ENCODE results near the gene TNK1.
A peak's percentile ranks its signal among the peaks of the same experiment; 100 is the strongest.

TNK1 gene

DNA sequence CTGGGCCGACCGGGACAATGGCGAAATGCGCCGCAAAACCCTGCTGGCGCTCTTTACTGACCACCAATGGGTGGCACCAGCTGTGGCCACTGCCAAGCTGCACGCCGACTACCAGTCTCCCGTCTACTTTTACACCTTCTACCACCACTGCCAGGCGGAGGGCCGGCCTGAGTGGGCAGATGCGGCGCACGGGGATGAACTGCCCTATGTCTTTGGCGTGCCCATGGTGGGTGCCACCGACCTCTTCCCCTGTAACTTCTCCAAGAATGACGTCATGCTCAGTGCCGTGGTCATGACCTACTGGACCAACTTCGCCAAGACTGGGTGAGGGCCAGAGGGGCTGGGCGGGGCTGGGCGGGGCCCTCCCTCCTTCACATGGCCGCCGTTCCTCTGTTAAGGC is 34.9 kb downstream of the TNK1 start:
- Histone ChIP-seq H3K27ac (ENCODE audit: low read depth, low read length, poor library complexity, severe bottlenecking) (no peak overlapping the region), H3K4me2 (ENCODE audit: low read length) (no peak overlapping the region), H3F3A (ENCODE audit: insufficient read depth, low read length) (no peaks in the 10 kb centered on the region), H4K20me1 (ENCODE audit: insufficient read depth, low read length) (no peaks in the 10 kb centered on the region), H3K4me3 (ENCODE audit: low read depth, low read length, poor library complexity, severe bottlenecking) (no peak overlapping the region), H3K27me3 (ENCODE audit: insufficient read depth, low read length) (peaks cover 26% of the 10 kb centered on the region; the same call in 1 of the 2 replicates), H2AFZ (ENCODE audit: low read length) (no peak overlapping the region), H3K9me2 (ENCODE audit: low read depth, low read length) (no peaks in the 10 kb centered on the region), H3K4me1 (ENCODE audit: insufficient read depth, low read length, severe bottlenecking) (no peaks in the 10 kb centered on the region), H3K9me3 (ENCODE audit: low read length) (no peaks in the 10 kb centered on the region), H3K79me2 (ENCODE audit: insufficient read depth, low read length) (no peaks in the 10 kb centered on the region), H3K9ac (ENCODE audit: low read length) (no peak overlapping the region), H3K36me3 (ENCODE audit: insufficient read depth, low read length) (no peaks in the 10 kb centered on the region)
- no peak for TF ChIP-seq EZH2 (IDR thresholded peaks at IDR 0.05; ENCODE audit: borderline replicate concordance, low read length)
- TF ChIP-seq, protein P1, sequence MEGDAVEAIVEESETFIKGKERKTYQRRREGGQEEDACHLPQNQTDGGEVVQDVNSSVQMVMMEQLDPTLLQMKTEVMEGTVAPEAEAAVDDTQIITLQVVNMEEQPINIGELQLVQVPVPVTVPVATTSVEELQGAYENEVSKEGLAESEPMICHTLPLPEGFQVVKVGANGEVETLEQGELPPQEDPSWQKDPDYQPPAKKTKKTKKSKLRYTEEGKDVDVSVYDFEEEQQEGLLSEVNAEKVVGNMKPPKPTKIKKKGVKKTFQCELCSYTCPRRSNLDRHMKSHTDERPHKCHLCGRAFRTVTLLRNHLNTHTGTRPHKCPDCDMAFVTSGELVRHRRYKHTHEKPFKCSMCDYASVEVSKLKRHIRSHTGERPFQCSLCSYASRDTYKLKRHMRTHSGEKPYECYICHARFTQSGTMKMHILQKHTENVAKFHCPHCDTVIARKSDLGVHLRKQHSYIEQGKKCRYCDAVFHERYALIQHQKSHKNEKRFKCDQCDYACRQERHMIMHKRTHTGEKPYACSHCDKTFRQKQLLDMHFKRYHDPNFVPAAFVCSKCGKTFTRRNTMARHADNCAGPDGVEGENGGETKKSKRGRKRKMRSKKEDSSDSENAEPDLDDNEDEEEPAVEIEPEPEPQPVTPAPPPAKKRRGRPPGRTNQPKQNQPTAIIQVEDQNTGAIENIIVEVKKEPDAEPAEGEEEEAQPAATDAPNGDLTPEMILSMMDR (IDR thresholded peaks at IDR 0.05; ENCODE audit: low read length), result no peak

DNA sequence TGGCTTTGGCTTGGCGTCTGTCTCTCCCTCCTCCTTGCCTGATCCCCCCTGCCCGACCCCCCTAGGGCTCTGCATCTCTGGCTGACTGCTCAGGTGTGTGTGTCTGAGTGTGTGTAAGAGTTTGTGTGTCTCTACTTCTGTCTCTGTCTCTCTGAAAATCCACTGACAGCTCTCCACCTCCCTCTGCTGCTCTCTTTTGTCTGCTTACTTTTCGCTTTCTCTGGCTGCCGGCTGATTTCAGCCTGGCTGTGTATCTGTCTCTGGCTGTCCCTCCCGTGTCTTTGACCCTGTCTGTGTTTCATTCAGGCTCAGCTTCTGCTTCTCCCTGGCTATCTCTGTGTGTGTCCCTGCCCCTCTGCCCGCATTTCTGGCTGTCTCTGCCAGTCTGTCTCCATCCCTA is 35.4 kb downstream of the TNK1 start:
- Histone ChIP-seq H3K9ac (ENCODE audit: low read length) (no peak overlapping the region), H3F3A (ENCODE audit: insufficient read depth, low read length) (no peaks in the 10 kb centered on the region), H3K36me3 (ENCODE audit: insufficient read depth, low read length) (no peaks in the 10 kb centered on the region), H4K20me1 (ENCODE audit: insufficient read depth, low read length) (no peaks in the 10 kb centered on the region), H3K27me3 (ENCODE audit: insufficient read depth, low read length) (peaks cover 26% of the 10 kb centered on the region; the same call in 1 of the 2 replicates), H3K27ac (ENCODE audit: low read depth, low read length, poor library complexity, severe bottlenecking) (no peak overlapping the region), H3K79me2 (ENCODE audit: insufficient read depth, low read length) (no peaks in the 10 kb centered on the region), H3K9me2 (ENCODE audit: low read depth, low read length) (no peaks in the 10 kb centered on the region), H3K4me1 (ENCODE audit: insufficient read depth, low read length, severe bottlenecking) (no peaks in the 10 kb centered on the region), H3K4me3 (ENCODE audit: low read depth, low read length, poor library complexity, severe bottlenecking) (no peak overlapping the region), H2AFZ (ENCODE audit: low read length) (no peak overlapping the region), H3K4me2 (ENCODE audit: low read length) (no peak overlapping the region), H3K9me3 (ENCODE audit: low read length) (no peaks in the 10 kb centered on the region)
- TF ChIP-seq EZH2 (IDR thresholded peaks at IDR 0.05; ENCODE audit: borderline replicate concordance, low read length), result no peak
- TF ChIP-seq, protein P1 (IDR thresholded peaks at IDR 0.05; ENCODE audit: low read length), result peak; percentile 17; the same call in 1 of the 2 replicates

GRCh38 chr17:7417056-7417655 is 36.3 kb downstream of the TNK1 start:
- Histone ChIP-seq H3K4me1 (ENCODE audit: insufficient read depth, low read length, severe bottlenecking) (no peaks in the 10 kb centered on the region), H4K20me1 (ENCODE audit: insufficient read depth, low read length) (no peaks in the 10 kb centered on the region), H3K27me3 (ENCODE audit: insufficient read depth, low read length) (peaks cover 26% of the 10 kb centered on the region; the same call in 1 of the 2 replicates), H2AFZ (ENCODE audit: low read length) (no peak overlapping the region), H3K9ac (ENCODE audit: low read length) (no peak overlapping the region), H3K4me3 (ENCODE audit: low read depth, low read length, poor library complexity, severe bottlenecking) (no peak overlapping the region), H3K27ac (ENCODE audit: low read depth, low read length, poor library complexity, severe bottlenecking) (no peak overlapping the region), H3K79me2 (ENCODE audit: insufficient read depth, low read length) (no peaks in the 10 kb centered on the region), H3K9me2 (ENCODE audit: low read depth, low read length) (no peaks in the 10 kb centered on the region), H3F3A (ENCODE audit: insufficient read depth, low read length) (no peaks in the 10 kb centered on the region), H3K36me3 (ENCODE audit: insufficient read depth, low read length) (no peaks in the 10 kb centered on the region), H3K9me3 (ENCODE audit: low read length) (no peaks in the 10 kb centered on the region), H3K4me2 (ENCODE audit: low read length) (no peak overlapping the region)
- no peak for TF ChIP-seq EZH2 (IDR thresholded peaks at IDR 0.05; ENCODE audit: borderline replicate concordance, low read length)
- TF ChIP-seq, protein P1 (IDR thresholded peaks at IDR 0.05; ENCODE audit: low read length), result no peak
